GM21825 (cell line): ENCODE data around the gene IGF2BP2.

Experiments
- ATAC-seq: cut with Tn5 transposase; IDR thresholded peaks from one replicate; pipeline ENCODE4 v1.9.1; 2021; ENCODE audit warnings: mild to moderate bottlenecking, moderate library complexity; ENCODE audit not compliant: unreplicated experiment

IGF2BP2 gene

GRCh38 chr3:185767002-185767688, 57.7 kb downstream of the IGF2BP2 start:
- no peak for ATAC-seq

GRCh38 chr3:185766329-185767001, 58.4 kb downstream of the IGF2BP2 start:
- ATAC-seq = no peak

GRCh38 chr3:185764980-185765370, 59.9 kb downstream of the IGF2BP2 start:
- ATAC-seq = no peak

GRCh38 chr3:185764163-185764979, 60.5 kb downstream of the IGF2BP2 start:
- no peak for ATAC-seq

GRCh38 chr3:185763347-185764005, 61.4 kb downstream of the IGF2BP2 start:
- no peak for ATAC-seq

GRCh38 chr3:185760550-185760949, 64.3 kb downstream of the IGF2BP2 start:
- no peak for ATAC-seq

- no peak for ATAC-seq
Measured at GRCh38 chr3:185760088-185760487, 64.8 kb downstream of the IGF2BP2 start.

GRCh38 chr3:185759512-185759911, 65.3 kb downstream of the IGF2BP2 start:
- ATAC-seq = no peak

GRCh38 chr3:185758912-185759311, 65.9 kb downstream of the IGF2BP2 start:
- ATAC-seq = no peak

- ATAC-seq = no peak
Measured at GRCh38 chr3:185757176-185757575, 67.7 kb downstream of the IGF2BP2 start.

- ATAC-seq = no peak
Measured at GRCh38 chr3:185756477-185756876, 68.4 kb downstream of the IGF2BP2 start.

- no peak for ATAC-seq
Measured at GRCh38 chr3:185754920-185755319, 69.9 kb downstream of the IGF2BP2 start.

- no peak for ATAC-seq
Measured at GRCh38 chr3:185753354-185753753, 71.5 kb downstream of the IGF2BP2 start.

- no peak for ATAC-seq
Measured at GRCh38 chr3:185750702-185751101, 74.1 kb downstream of the IGF2BP2 start.

GRCh38 chr3:185750015-185750414, 74.8 kb downstream of the IGF2BP2 start:
- no peak for ATAC-seq

GRCh38 chr3:185746470-185746869, 78.4 kb downstream of the IGF2BP2 start:
- no peak for ATAC-seq

- ATAC-seq = peak; percentile 76
Measured at GRCh38 chr3:185744997-185745843, 79.6 kb downstream of the IGF2BP2 start.

GRCh38 chr3:185741586-185741985, 83.3 kb downstream of the IGF2BP2 start:
- no peak for ATAC-seq

GRCh38 chr3:185740133-185740532, 84.7 kb downstream of the IGF2BP2 start:
- ATAC-seq = no peak

GRCh38 chr3:185739264-185739701, 85.6 kb downstream of the IGF2BP2 start:
- no peak for ATAC-seq
